H1 (cell line): ENCODE data around the gene GLO1. TPM values are rescaled to one million over a fixed set of nuclear protein-coding genes. Genes with fewer than 3 reads are reported as not detected.

Experiments
- CHD7 ChIP-seq: fragments of 300-600 bp; sonication (generic); IDR thresholded peaks from 2 replicates; pipeline ENCODE4 v1.7.1; 2012; ENCODE audit warnings: low read length, moderate library complexity, mild to moderate bottlenecking, inconsistent platforms; ENCODE audit not compliant: insufficient replicate concordance
- SIX5 ChIP-seq: IDR thresholded peaks from 2 replicates; pipeline ENCODE4 v1.6.1; 2011; ENCODE audit warnings: mild to moderate bottlenecking, low read depth, low read length
- SP2 ChIP-seq: IDR thresholded peaks from 2 replicates; pipeline ENCODE4 v1.6.1; 2012; ENCODE audit warnings: mild to moderate bottlenecking, low read length, inconsistent platforms
- TBP ChIP-seq: IDR thresholded peaks from 2 replicates; pipeline ENCODE4 v1.6.1; 2011; ENCODE audit warnings: low read depth, low read length, improper control_type of control experiment
- polyA plus RNA-seq, 7 experiments: library from polyadenylated mRNA; depleted of rRNA in 3 of 7; stranded (reverse) in 5 of 7; unstranded in 2 of 7; fragments of >200 nt in 5 of 7; fragments of 200-250 nt in 2 of 7; gene quantifications; 1 replicate in 5 of 7; 2 replicates in 1 of 7; 4 replicates in 1 of 7; pipeline versions ENCODE4 v1.2.1 to v1.2.3, GENCODE V29; 2011 to 2013; ENCODE audit warnings: missing spikeins in 2 of 7, mixed read lengths in 2 of 7
- total RNA-seq: library from RNA; stranded (reverse); fragmentation: NEBNext Ultra II Directional; extraction: Animal tissue kit (Norgen Biotek cat#: 25700); gene quantifications from 2 replicates; pipeline ENCODE4 v1.2.1, GENCODE V29; 2021

GLO1 gene
- total and polyA plus RNA-seq, 2 of the 8 experiments (the other 6 are each of a cell fraction or from before 2014, with no cell fraction given): 104 to 170 TPM

- TF ChIP-seq CHD7: no peak
- no peak for TF ChIP-seq SIX5
- TF ChIP-seq SP2: no peak
- TF ChIP-seq TBP: no peak
Measured at GRCh38 chr6:38750968-38751615, 48.1 kb upstream of the GLO1 start (continued).
